BE2C (cell line): Measurements from ENCODE around the gene THSD4.

Experiments
- DNase-seq: peaks from one replicate; pipeline ENCODE4 v3.0.0-alpha.2; 2020
- H3K27me3 ChIP-seq: fragments of 250-450 bp; sonication (Bioruptor Pico); 2 replicates; pipeline ENCODE4 v1.5.1; 2020; ENCODE audit warnings: mild to moderate bottlenecking
- H3K36me3 ChIP-seq: fragments of 250-450 bp; sonication (Bioruptor Pico); 2 replicates; pipeline ENCODE4 v1.5.1; 2020; ENCODE audit warnings: mild to moderate bottlenecking
- H3K4me1 ChIP-seq: fragments of 250-450 bp; sonication (Bioruptor Pico); 2 replicates; pipeline ENCODE4 v1.5.1; 2020
- H3K4me3 ChIP-seq: 2 replicates; pipeline ENCODE4 v1.5.1; 2011; ENCODE audit warnings: low read depth, low read length
- H3K9me3 ChIP-seq: fragments of 250-450 bp; sonication (Bioruptor Pico); 2 replicates; pipeline ENCODE4 v1.5.1; 2020
- CTCF ChIP-seq: IDR thresholded peaks from 2 replicates; pipeline ENCODE4 v1.5.1; 2012; ENCODE audit warnings: mild to moderate bottlenecking, low read depth, low read length

The THSD4 gene

GRCh38 chr15:71515375-71516186, 400.3 kb downstream of the THSD4 start:
- Histone ChIP-seq H3K27me3 (peaks cover 71% of the 10 kb centered on the region), H3K36me3 (no peaks in the 10 kb centered on the region), H3K9me3 (no peaks in the 10 kb centered on the region), H3K4me3 (no peak overlapping the region), H3K4me1 (no peaks in the 10 kb centered on the region)
- no peak for TF ChIP-seq CTCF
- DNase-seq, result no peak

GRCh38 chr15:71517751-71518150, 402.5 kb downstream of the THSD4 start:
- no peak for TF ChIP-seq CTCF
- Histone ChIP-seq H3K4me1 (no peaks in the 10 kb centered on the region), H3K4me3 (no peak overlapping the region), H3K27me3 (peaks cover 61% of the 10 kb centered on the region), H3K9me3 (no peaks in the 10 kb centered on the region), H3K36me3 (no peaks in the 10 kb centered on the region)
- no peak for DNase-seq

GRCh38 chr15:71518661-71519060, 403.4 kb downstream of the THSD4 start:
- Histone ChIP-seq H3K27me3 (peaks cover 59% of the 10 kb centered on the region), H3K9me3 (no peaks in the 10 kb centered on the region), H3K36me3 (no peaks in the 10 kb centered on the region), H3K4me3 (no peak overlapping the region), H3K4me1 (no peaks in the 10 kb centered on the region)
- TF ChIP-seq CTCF, result no peak
- DNase-seq, result no peak

- H3K27me3 ChIP-seq, result peaks cover 63% of the 10 kb centered on the region
- no peak for TF ChIP-seq CTCF
- DNase-seq, result no peak
- H3K4me3 ChIP-seq, result no peak overlapping the region
- H3K36me3 ChIP-seq, result no peaks in the 10 kb centered on the region
- no peaks in the 10 kb centered on the region for H3K4me1 ChIP-seq
- no peaks in the 10 kb centered on the region for H3K9me3 ChIP-seq
These were observed 411.0 kb downstream of the THSD4 start for GRCh38 chr15:71526060-71526820.

DNA sequence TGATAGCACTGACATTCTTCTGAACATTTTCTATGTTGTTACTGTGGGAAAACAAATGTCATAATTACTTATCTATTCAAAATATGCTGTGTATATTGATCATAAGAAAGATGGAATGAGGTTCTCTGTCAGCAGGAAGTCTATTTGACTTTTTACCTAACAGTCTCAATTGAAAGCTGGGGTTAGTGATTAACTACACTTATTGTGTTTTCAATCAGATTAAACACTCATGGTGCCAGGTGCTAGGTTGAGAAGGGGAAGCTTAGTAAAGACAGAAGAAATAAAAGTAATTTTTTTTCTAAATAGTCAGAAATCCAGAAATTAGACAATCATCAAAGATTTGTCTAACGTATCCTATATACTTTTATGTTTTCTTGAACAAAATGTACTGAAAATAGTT, 414.1 kb downstream of the THSD4 start:
- H3K36me3 ChIP-seq, result no peaks in the 10 kb centered on the region
- TF ChIP-seq CTCF, result no peak
- H3K27me3 ChIP-seq, result peaks cover 50% of the 10 kb centered on the region
- H3K4me1 ChIP-seq, result no peaks in the 10 kb centered on the region
- no peak overlapping the region for H3K4me3 ChIP-seq
- H3K9me3 ChIP-seq, result no peaks in the 10 kb centered on the region
- no peak for DNase-seq

DNA sequence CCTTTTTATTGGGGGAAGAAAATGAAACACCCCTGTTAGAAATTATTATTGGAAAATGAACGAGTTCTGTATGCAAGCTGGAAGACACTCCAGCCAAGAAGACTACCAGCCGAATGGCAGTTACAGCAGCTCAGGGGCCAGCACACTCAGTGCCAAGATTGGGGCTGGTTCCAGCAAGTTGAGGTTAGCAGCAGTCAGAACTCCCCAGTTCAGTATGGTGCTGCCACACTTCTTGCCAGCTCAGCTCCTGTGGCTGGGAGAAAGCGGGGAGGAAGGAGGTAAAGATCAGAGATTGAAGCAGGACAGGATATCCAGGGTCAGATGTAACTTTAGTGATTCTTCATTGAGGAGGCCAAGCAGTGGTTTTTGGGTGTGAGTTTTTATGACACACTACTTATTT, 414.8 kb downstream of the THSD4 start:
- no peaks in the 10 kb centered on the region for H3K36me3 ChIP-seq
- no peak overlapping the region for H3K4me3 ChIP-seq
- H3K9me3 ChIP-seq, result no peaks in the 10 kb centered on the region
- TF ChIP-seq CTCF, result no peak
- H3K27me3 ChIP-seq, result peaks cover 46% of the 10 kb centered on the region
- no peak for DNase-seq
- H3K4me1 ChIP-seq, result no peaks in the 10 kb centered on the region
